CD1c-positive myeloid dendritic cell (primary cell): Measurements from ENCODE around the gene RNF186.

Source experiments
- DNase-seq: peaks from one replicate; pipeline ENCODE4 v3.0.0-alpha.2; 2016; ENCODE audit errors: extremely low spot score

RNF186 gene

DNA sequence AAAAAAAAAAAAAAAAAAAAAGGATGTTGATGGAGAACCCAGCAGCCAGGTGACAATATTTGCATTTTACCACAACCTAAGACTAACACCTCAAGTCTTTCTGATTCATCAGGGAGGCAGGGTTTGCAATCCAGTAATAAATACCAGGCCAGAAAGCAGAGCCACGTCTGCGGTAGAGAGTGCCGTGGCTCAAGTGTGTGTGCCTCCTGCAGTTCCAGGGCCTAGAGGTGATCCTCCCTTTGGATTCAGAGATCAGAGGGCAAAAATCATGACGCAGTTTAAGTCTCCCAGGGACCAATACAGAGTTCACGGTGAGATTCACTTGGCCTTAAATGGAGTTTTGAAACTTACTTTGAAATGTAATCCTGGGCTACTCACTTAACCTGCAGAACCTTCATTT lies 50.2 kb downstream of the RNF186 start:
- DNase-seq: no peak
